ENCODE measurements around the gene JAKMIP2. TPM values are rescaled to one million over a fixed set of nuclear protein-coding genes. Genes with fewer than 3 reads are reported as not detected.
A peak's percentile ranks its signal among the peaks of the same experiment; 100 is the strongest.

The JAKMIP2 gene
- total RNA-seq, 1 experiment from 2014 or later = 6.4 TPM

- Histone ChIP-seq H4K8ac (replicated peaks; ENCODE audit: insufficient read length, low read depth, low read length) (no peak overlapping the region), H2BK120ac (ENCODE audit: low read depth, low read length, poor library complexity, severe bottlenecking) (no peak overlapping the region), H4K91ac (ENCODE audit: insufficient read length, low read depth, low read length) (no peak overlapping the region), H2BK5ac (ENCODE audit: insufficient read length, low read length) (no peak overlapping the region), H3T11ph (ENCODE audit: low read length) (no peak overlapping the region), H3K18ac (ENCODE audit: insufficient read length, low read depth, low read length) (no peak overlapping the region), H3K27me3 (ENCODE audit: insufficient read depth, low read length) (no peaks in the 10 kb centered on the region), H3K23me2 (ENCODE audit: insufficient read length, low read depth, low read length, poor library complexity, severe bottlenecking) (no peaks in the 10 kb centered on the region), H2BK15ac (ENCODE audit: low read depth, low read length) (no peak overlapping the region), H4K5ac (ENCODE audit: insufficient read length, low read depth, low read length) (no peak overlapping the region), H2BK20ac (ENCODE audit: low read depth, low read length, poor library complexity, severe bottlenecking) (no peak overlapping the region), H3K4ac (ENCODE audit: low read depth, low read length) (no peak overlapping the region), H3K56ac (ENCODE audit: insufficient read length, low read depth, low read length) (no peak overlapping the region), H2BK12ac (ENCODE audit: insufficient read length, low read depth, low read length) (no peak overlapping the region), H3K9me3 (ENCODE audit: control insufficient read depth, low read depth, low read length) (no peaks in the 10 kb centered on the region), H2AFZ (ENCODE audit: low read length) (no peak overlapping the region), H4K20me1 (ENCODE audit: control insufficient read depth, insufficient read depth, insufficient read length) (no peaks in the 10 kb centered on the region), H3K27ac (ENCODE audit: insufficient read length, low read depth, low read length) (no peak overlapping the region), H3K4me2 (ENCODE audit: insufficient read depth, insufficient read length, low read length) (no peak overlapping the region), H3K23ac (ENCODE audit: insufficient read length, low read depth, low read length) (no peak overlapping the region), H2AK5ac (ENCODE audit: insufficient read length, low read length) (no peak overlapping the region), H3K14ac (ENCODE audit: insufficient read depth, low read length) (no peak overlapping the region), H3K9ac (ENCODE audit: extremely low read depth, insufficient read length, low read length) (no peak overlapping the region), H3K79me1 (ENCODE audit: insufficient read depth, low read depth, low read length, poor library complexity, severe bottlenecking) (peaks cover 3% of the 10 kb centered on the region), H3K4me1 (ENCODE audit: insufficient read depth, low read length) (no peaks in the 10 kb centered on the region), H3K79me2 (ENCODE audit: insufficient read depth, low read length) (no peaks in the 10 kb centered on the region)
- H3K4me1 Mint-ChIP-seq = peaks cover 7% of the 10 kb centered on the region in 2 experiments; a peak in 2 of 4 replicates
- no peaks in the 10 kb centered on the region for H3K27me3 Mint-ChIP-seq (ENCODE audit: low read depth)
- peaks cover 27 to 75% (median 56%) of the 10 kb centered on the region in 3 experiments for H3K36me3 Mint-ChIP-seq (ENCODE audit: insufficient read depth in 1 of 3, low read depth in 3 of 3)
- H3K4me3 Mint-ChIP-seq = no peak overlapping the region
- H3K9me3 Mint-ChIP-seq = no peaks in the 10 kb centered on the region
- DNase-seq = no peak
- no CpG with 5 or more reads among the region's 2 CpGs for WGBS (ENCODE audit: extremely low coverage, insufficient read length, low lambda C conversion rate)
- H3K27ac Mint-ChIP-seq = peak overlapping the region in 1 of 3 experiments; percentile 70; a peak in 2 of 7 replicates
- TF ChIP-seq, protein P1, sequence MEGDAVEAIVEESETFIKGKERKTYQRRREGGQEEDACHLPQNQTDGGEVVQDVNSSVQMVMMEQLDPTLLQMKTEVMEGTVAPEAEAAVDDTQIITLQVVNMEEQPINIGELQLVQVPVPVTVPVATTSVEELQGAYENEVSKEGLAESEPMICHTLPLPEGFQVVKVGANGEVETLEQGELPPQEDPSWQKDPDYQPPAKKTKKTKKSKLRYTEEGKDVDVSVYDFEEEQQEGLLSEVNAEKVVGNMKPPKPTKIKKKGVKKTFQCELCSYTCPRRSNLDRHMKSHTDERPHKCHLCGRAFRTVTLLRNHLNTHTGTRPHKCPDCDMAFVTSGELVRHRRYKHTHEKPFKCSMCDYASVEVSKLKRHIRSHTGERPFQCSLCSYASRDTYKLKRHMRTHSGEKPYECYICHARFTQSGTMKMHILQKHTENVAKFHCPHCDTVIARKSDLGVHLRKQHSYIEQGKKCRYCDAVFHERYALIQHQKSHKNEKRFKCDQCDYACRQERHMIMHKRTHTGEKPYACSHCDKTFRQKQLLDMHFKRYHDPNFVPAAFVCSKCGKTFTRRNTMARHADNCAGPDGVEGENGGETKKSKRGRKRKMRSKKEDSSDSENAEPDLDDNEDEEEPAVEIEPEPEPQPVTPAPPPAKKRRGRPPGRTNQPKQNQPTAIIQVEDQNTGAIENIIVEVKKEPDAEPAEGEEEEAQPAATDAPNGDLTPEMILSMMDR (conservative IDR thresholded peaks at IDR 0.05) = no peak
Measured at GRCh38 chr5:147619281-147619878, 163.1 kb downstream of the JAKMIP2 start.
